H9 (cell line): ENCODE results near the gene FAT2. TPM values are rescaled to one million over a fixed set of nuclear protein-coding genes. Genes with fewer than 3 reads are reported as not detected.

ENCODE experiments used
- DNase-seq: peaks from one replicate; pipeline ENCODE4 v3.0.0-alpha.2; 2017
- H2AFZ ChIP-seq: one replicate; pipeline ENCODE4 v1.6.1; 2013; ENCODE audit warnings: mild to moderate bottlenecking, low read length, control low read depth, moderate library complexity
- H2AK5ac ChIP-seq: 2 replicates; pipeline ENCODE4 v1.6.1; 2013; ENCODE audit warnings: low read length, control low read depth, mixed read lengths; ENCODE audit not compliant: insufficient read length
- H2BK120ac ChIP-seq: one replicate; pipeline ENCODE4 v1.6.1; 2013; ENCODE audit warnings: low read depth, mild to moderate bottlenecking, low read length, control low read depth, inconsistent platforms; ENCODE audit not compliant: poor library complexity, severe bottlenecking
- H2BK12ac ChIP-seq: 2 replicates; pipeline ENCODE4 v1.6.1; 2013; ENCODE audit warnings: low read length, control low read depth, mixed read lengths, low read depth; ENCODE audit not compliant: insufficient read length
- H2BK15ac ChIP-seq: 2 replicates; pipeline ENCODE4 v1.6.1; 2013; ENCODE audit warnings: low read depth, low read length, control low read depth
- H2BK20ac ChIP-seq: one replicate; pipeline ENCODE4 v1.6.1; 2013; ENCODE audit warnings: low read depth, mild to moderate bottlenecking, low read length, control low read depth, inconsistent platforms; ENCODE audit not compliant: poor library complexity, severe bottlenecking
- H2BK5ac ChIP-seq: 2 replicates; pipeline ENCODE4 v1.6.1; 2013; ENCODE audit warnings: low read length, control low read depth, mixed read lengths; ENCODE audit not compliant: insufficient read length
- H3K14ac ChIP-seq: 2 replicates; pipeline ENCODE4 v1.6.1; 2013; ENCODE audit warnings: low read length, control low read depth; ENCODE audit not compliant: insufficient read depth
- H3K18ac ChIP-seq: 2 replicates; pipeline ENCODE4 v1.6.1; 2013; ENCODE audit warnings: low read depth, mild to moderate bottlenecking, mixed read lengths, low read length, control low read depth; ENCODE audit not compliant: insufficient read length
- H3K23ac ChIP-seq: 2 replicates; pipeline ENCODE4 v1.6.1; 2013; ENCODE audit warnings: low read length, control low read depth, mixed read lengths, low read depth; ENCODE audit not compliant: insufficient read length
- H3K23me2 ChIP-seq: 2 replicates; pipeline ENCODE4 v1.6.1; 2013; ENCODE audit warnings: low read depth, mild to moderate bottlenecking, mixed read lengths, low read length, control low read depth; ENCODE audit not compliant: insufficient read length, poor library complexity, severe bottlenecking
- H3K27ac ChIP-seq: 2 replicates; pipeline ENCODE4 v1.5.1; 2013; ENCODE audit warnings: low read length, control low read depth, mixed read lengths, low read depth; ENCODE audit not compliant: insufficient read length
- H3K27me3 ChIP-seq: 2 replicates; pipeline ENCODE4 v1.6.1; 2013; ENCODE audit warnings: low read length, control low read depth, inconsistent platforms; ENCODE audit not compliant: insufficient read depth
- H3K4ac ChIP-seq: 2 replicates; pipeline ENCODE4 v1.6.1; 2013; ENCODE audit warnings: low read depth, mild to moderate bottlenecking, control low read depth, inconsistent platforms, low read length, moderate library complexity
- H3K4me1 ChIP-seq: 2 replicates; pipeline ENCODE4 v1.6.1; 2013; ENCODE audit warnings: low read length, control low read depth, inconsistent platforms; ENCODE audit not compliant: insufficient read depth
- H3K4me2 ChIP-seq: 2 replicates; pipeline ENCODE4 v1.6.1; 2013; ENCODE audit warnings: low read length, control low read depth, mixed read lengths; ENCODE audit not compliant: insufficient read length, insufficient read depth
- H3K56ac ChIP-seq: 2 replicates; pipeline ENCODE4 v1.6.1; 2013; ENCODE audit warnings: low read depth, mild to moderate bottlenecking, mixed read lengths, low read length, control low read depth; ENCODE audit not compliant: insufficient read length
- H3K79me1 ChIP-seq: 2 replicates; pipeline ENCODE4 v1.6.1; 2013; ENCODE audit warnings: low read depth, mild to moderate bottlenecking, moderate library complexity, low read length, control low read depth, inconsistent platforms; ENCODE audit not compliant: insufficient read depth, poor library complexity, severe bottlenecking
- H3K79me2 ChIP-seq: 2 replicates; pipeline ENCODE4 v1.6.1; 2013; ENCODE audit warnings: low read length, control low read depth, inconsistent platforms; ENCODE audit not compliant: insufficient read depth
- H3K9ac ChIP-seq: 2 replicates; pipeline ENCODE4 v1.6.1; 2013; ENCODE audit warnings: low read length, control low read depth, mixed read lengths; ENCODE audit not compliant: insufficient read length; ENCODE audit errors: extremely low read depth
- H3K9me3 ChIP-seq: one replicate; pipeline ENCODE4 v1.6.1; 2013; ENCODE audit warnings: low read depth, low read length, inconsistent platforms; ENCODE audit not compliant: control insufficient read depth
- H3T11ph ChIP-seq: one replicate; pipeline ENCODE4 v1.6.1; 2013; ENCODE audit warnings: mild to moderate bottlenecking, low read length, control low read depth, inconsistent platforms
- H4K20me1 ChIP-seq: one replicate; pipeline ENCODE4 v1.6.1; 2013; ENCODE audit not compliant: control insufficient read depth, insufficient read length, insufficient read depth
- H4K5ac ChIP-seq: 2 replicates; pipeline ENCODE4 v1.6.1; 2013; ENCODE audit warnings: low read depth, mild to moderate bottlenecking, mixed read lengths, low read length, control low read depth; ENCODE audit not compliant: insufficient read length
- H4K8ac ChIP-seq: replicated peaks from 2 replicates; pipeline ENCODE4 v1.6.1; 2013; ENCODE audit warnings: low read length, control low read depth, mixed read lengths, low read depth; ENCODE audit not compliant: insufficient read length
- H4K91ac ChIP-seq: 2 replicates; pipeline ENCODE4 v1.6.1; 2013; ENCODE audit warnings: low read depth, mild to moderate bottlenecking, moderate library complexity, mixed read lengths, low read length, control low read depth; ENCODE audit not compliant: insufficient read length
- H3K27ac Mint-ChIP-seq, 3 experiments: 2 replicates in 2 of 3; 3 replicates in 1 of 3; pipeline ENCODE4 v1.8.0; 2020 to 2021; ENCODE audit warnings: mixed read lengths in 3 of 3, mild to moderate bottlenecking in 1 of 3, moderate library complexity in 1 of 3
- H3K27me3 Mint-ChIP-seq: 2 replicates; pipeline ENCODE4 v1.8.0; 2021; ENCODE audit warnings: low read depth, mild to moderate bottlenecking, moderate library complexity, mixed read lengths
- H3K36me3 Mint-ChIP-seq, 3 experiments: 2 replicates in 2 of 3; 3 replicates in 1 of 3; pipeline ENCODE4 v1.8.0; 2020 to 2021; ENCODE audit warnings: low read depth in 3 of 3, mixed read lengths in 3 of 3; ENCODE audit not compliant: insufficient read depth in 1 of 3
- H3K4me1 Mint-ChIP-seq, 2 experiments: 2 replicates each; pipeline ENCODE4 v1.8.0; 2020; ENCODE audit warnings: mixed read lengths in 2 of 2
- H3K4me3 Mint-ChIP-seq, 2 experiments: 2 replicates in 1 of 2; 3 replicates in 1 of 2; pipeline ENCODE4 v1.8.0; 2020 to 2021; ENCODE audit warnings: mild to moderate bottlenecking in 2 of 2, mixed read lengths in 2 of 2, moderate library complexity in 1 of 2
- H3K9me3 Mint-ChIP-seq, 2 experiments: 2 replicates in 1 of 2; 3 replicates in 1 of 2; pipeline ENCODE4 v1.8.0; 2020; ENCODE audit warnings: mild to moderate bottlenecking in 2 of 2, mixed read lengths in 2 of 2, moderate library complexity in 1 of 2
- WGBS: extraction: QIAGEN DNeasy Blood & Tissue Kit; methylation state at CpG from one replicate; pipeline ENCODE4 v1.1.7; 2013; ENCODE audit warnings: missing lambda C conversion rate, low lambda C conversion rate, mixed read lengths; ENCODE audit not compliant: insufficient read length; ENCODE audit errors: extremely low coverage; 5-methylcytosine and 5-hydroxymethylcytosine counted together
- total RNA-seq: library from RNA; stranded (reverse); gene quantifications from 2 replicates; pipeline ENCODE4 v1.2.1, GENCODE V29; 2021
- TF ChIP-seq, protein P1 (sequence below): fragments of 200-600 bp; sonication (generic); conservative IDR thresholded peaks from 3 replicates; pipeline ENCODE4 v1.8.0; 2021; ENCODE audit warnings: antibody characterized with exemption, mild to moderate bottlenecking

FAT2 gene
- total RNA-seq, 1 experiment from 2014 or later: 0.15 TPM

DNA sequence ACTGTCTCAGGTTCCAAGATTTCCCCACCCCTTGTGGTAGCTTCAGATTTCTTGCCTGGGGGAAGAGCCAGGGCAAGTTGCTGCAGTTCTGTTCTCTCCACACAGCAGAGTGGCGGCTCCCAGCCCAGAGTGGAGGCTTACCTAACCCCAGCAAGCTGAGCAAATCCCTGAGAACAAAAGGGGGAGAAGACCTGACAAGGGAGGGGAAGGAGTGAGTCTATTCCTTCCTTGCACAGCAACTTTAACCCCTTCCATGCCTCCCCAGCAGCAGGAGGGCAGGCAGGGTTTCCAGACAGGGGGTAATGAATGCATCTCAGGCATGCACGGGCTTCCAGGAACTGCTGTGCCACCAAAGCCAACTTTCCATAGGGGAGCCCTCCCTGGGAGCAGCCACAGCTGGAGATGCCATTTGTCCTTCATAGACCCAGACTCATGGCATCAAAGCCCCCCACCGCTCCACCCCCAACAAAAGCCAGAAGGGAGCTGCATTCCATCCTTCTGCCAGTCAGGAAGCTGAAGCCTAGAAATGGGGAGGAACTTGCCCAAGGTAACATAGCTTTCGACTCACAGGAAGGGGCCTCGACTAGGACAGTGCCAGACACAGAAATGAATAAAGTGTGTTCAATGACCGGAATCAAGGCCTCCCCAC lies 28.8 kb upstream of the FAT2 start:
- Histone ChIP-seq H3K9ac (no peak overlapping the region), H4K20me1 (no peaks in the 10 kb centered on the region), H2BK15ac (no peak overlapping the region), H3K4ac (no peak overlapping the region), H3T11ph (no peak overlapping the region), H4K8ac (no peak overlapping the region), H2BK20ac (no peak overlapping the region), H3K27me3 (no peaks in the 10 kb centered on the region), H3K79me1 (no peaks in the 10 kb centered on the region), H3K14ac (no peak overlapping the region), H2AFZ (no peak overlapping the region), H2BK5ac (no peak overlapping the region), H3K4me1 (peaks cover 9% of the 10 kb centered on the region; the same call in 1 of the 2 replicates), H3K56ac (no peak overlapping the region), H3K4me2 (no peak overlapping the region), H4K5ac (no peak overlapping the region), H2AK5ac (no peak overlapping the region), H3K18ac (no peak overlapping the region), H2BK12ac (no peak overlapping the region), H3K23ac (no peak overlapping the region), H3K23me2 (no peaks in the 10 kb centered on the region), H4K91ac (no peak overlapping the region), H3K79me2 (no peaks in the 10 kb centered on the region), H3K27ac (no peak overlapping the region), H2BK120ac (no peak overlapping the region), H3K9me3 (no peaks in the 10 kb centered on the region)
- H3K27ac Mint-ChIP-seq: peak overlapping the region in 2 of 3 experiments; percentile 14 to 81; a peak in 3 of 7 replicates
- TF ChIP-seq, protein P1, sequence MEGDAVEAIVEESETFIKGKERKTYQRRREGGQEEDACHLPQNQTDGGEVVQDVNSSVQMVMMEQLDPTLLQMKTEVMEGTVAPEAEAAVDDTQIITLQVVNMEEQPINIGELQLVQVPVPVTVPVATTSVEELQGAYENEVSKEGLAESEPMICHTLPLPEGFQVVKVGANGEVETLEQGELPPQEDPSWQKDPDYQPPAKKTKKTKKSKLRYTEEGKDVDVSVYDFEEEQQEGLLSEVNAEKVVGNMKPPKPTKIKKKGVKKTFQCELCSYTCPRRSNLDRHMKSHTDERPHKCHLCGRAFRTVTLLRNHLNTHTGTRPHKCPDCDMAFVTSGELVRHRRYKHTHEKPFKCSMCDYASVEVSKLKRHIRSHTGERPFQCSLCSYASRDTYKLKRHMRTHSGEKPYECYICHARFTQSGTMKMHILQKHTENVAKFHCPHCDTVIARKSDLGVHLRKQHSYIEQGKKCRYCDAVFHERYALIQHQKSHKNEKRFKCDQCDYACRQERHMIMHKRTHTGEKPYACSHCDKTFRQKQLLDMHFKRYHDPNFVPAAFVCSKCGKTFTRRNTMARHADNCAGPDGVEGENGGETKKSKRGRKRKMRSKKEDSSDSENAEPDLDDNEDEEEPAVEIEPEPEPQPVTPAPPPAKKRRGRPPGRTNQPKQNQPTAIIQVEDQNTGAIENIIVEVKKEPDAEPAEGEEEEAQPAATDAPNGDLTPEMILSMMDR: no peak
- no peaks in the 10 kb centered on the region for H3K36me3 Mint-ChIP-seq
- peaks cover 54% of the 10 kb centered on the region in 2 experiments for H3K4me1 Mint-ChIP-seq
- no CpG with 5 or more reads among the region's 6 CpGs for WGBS
- no peak overlapping the region for H3K4me3 Mint-ChIP-seq
- peaks cover 1% of the 10 kb centered on the region; the same call in 1 of the 2 replicates for H3K27me3 Mint-ChIP-seq
- peak; percentile 73 for DNase-seq
- no peaks in the 10 kb centered on the region for H3K9me3 Mint-ChIP-seq
